ENCODE measurements around the gene ZNF525. TPM values are rescaled to one million over a fixed set of nuclear protein-coding genes. Genes with fewer than 3 reads are reported as not detected.

ZNF525 gene
- polyA plus RNA-seq, 1 of the 3 experiments (the other 2 are of a cell fraction), result 2.5 TPM

GRCh38 chr19:53389978-53390377 lies 24.5 kb downstream of the ZNF525 start:
- no peak overlapping the region for H3K9ac ChIP-seq

More at GRCh38 chr19:53389978-53390377, 24.5 kb downstream of the ZNF525 start:
- Histone ChIP-seq H3K27me3 (ENCODE audit: insufficient read depth) (no peaks in the 10 kb centered on the region), H3K36me3 (replicated peaks in 1 of 2; ENCODE audit: control insufficient read depth in 1 of 2, insufficient read depth in 2 of 2, low read length in 1 of 2) (peaks cover 0 to 4% of the 10 kb centered on the region in 2 experiments), H3F3A (replicated peaks; ENCODE audit: insufficient read depth) (peaks cover 10% of the 10 kb centered on the region), H3K4me2 (no peak overlapping the region), H2AFZ (ENCODE audit: low read depth) (no peak overlapping the region), H3K4me3 (ENCODE audit: low read depth in 2 of 2, low read length in 1 of 2) (no peak overlapping the region), H3K27ac (ENCODE audit: low read depth in 2 of 2, low read length in 1 of 2) (no peak overlapping the region), H3K4me1 (ENCODE audit: control insufficient read depth in 1 of 2, insufficient read depth in 2 of 2, low read depth in 1 of 2, low read length in 1 of 2) (peaks cover 0 to 5% of the 10 kb centered on the region in 2 experiments; a peak in 1 of 4 replicates), H3K9me3 (peaks cover 3% of the 10 kb centered on the region; the same call in 1 of the 2 replicates), H4K20me1 (ENCODE audit: insufficient read depth) (no peaks in the 10 kb centered on the region), H3K9me2 (no peaks in the 10 kb centered on the region), H3K79me2 (ENCODE audit: insufficient read depth) (no peaks in the 10 kb centered on the region)
- TF ChIP-seq CTCF (IDR thresholded peaks at IDR 0.05) (no peak), RFX5 (IDR thresholded peaks at IDR 0.05; ENCODE audit: low read length) (no peak), GATA2 (CRISPR knock-in tag; IDR thresholded peaks at IDR 0.05) (no peak), ELF1 (IDR thresholded peaks at IDR 0.05) (no peak), CHD2 (IDR thresholded peaks at IDR 0.05; ENCODE audit: low read length, partially characterized antibody) (no peak), TAF1 (IDR thresholded peaks at IDR 0.05; ENCODE audit: borderline replicate concordance, low read depth, low read length) (no peak), SIN3A (IDR thresholded peaks at IDR 0.05; ENCODE audit: borderline replicate concordance, low read depth, low read length) (no peak), FOXJ3 (CRISPR knock-in tag; IDR thresholded peaks at IDR 0.05) (no peak), RAD21 (IDR thresholded peaks at IDR 0.05; ENCODE audit: low read length) (no peak), RXRA (IDR thresholded peaks at IDR 0.05; ENCODE audit: borderline replicate concordance, low read depth) (no peak), YY1 (IDR thresholded peaks at IDR 0.05; ENCODE audit: low read depth) (no peak), FOSL2 (IDR thresholded peaks at IDR 0.05; ENCODE audit: borderline replicate concordance, low read depth) (no peak), GABPA (IDR thresholded peaks at IDR 0.05; ENCODE audit: low read depth) (no peak), MEF2A (IDR thresholded peaks at IDR 0.05; ENCODE audit: borderline replicate concordance, low read depth) (no peak), TCF12 (IDR thresholded peaks at IDR 0.05) (no peak), MXI1 (IDR thresholded peaks at IDR 0.05; ENCODE audit: low read depth, low read length) (no peak), JUND (IDR thresholded peaks at IDR 0.05) (no peak), REST (IDR thresholded peaks at IDR 0.05; ENCODE audit: low read depth, low read length) (no peak)
- TF ChIP-seq, protein P1, sequence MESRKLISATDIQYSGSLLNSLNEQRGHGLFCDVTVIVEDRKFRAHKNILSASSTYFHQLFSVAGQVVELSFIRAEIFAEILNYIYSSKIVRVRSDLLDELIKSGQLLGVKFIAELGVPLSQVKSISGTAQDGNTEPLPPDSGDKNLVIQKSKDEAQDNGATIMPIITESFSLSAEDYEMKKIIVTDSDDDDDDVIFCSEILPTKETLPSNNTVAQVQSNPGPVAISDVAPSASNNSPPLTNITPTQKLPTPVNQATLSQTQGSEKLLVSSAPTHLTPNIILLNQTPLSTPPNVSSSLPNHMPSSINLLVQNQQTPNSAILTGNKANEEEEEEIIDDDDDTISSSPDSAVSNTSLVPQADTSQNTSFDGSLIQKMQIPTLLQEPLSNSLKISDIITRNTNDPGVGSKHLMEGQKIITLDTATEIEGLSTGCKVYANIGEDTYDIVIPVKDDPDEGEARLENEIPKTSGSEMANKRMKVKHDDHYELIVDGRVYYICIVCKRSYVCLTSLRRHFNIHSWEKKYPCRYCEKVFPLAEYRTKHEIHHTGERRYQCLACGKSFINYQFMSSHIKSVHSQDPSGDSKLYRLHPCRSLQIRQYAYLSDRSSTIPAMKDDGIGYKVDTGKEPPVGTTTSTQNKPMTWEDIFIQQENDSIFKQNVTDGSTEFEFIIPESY (IDR thresholded peaks at IDR 0.05; ENCODE audit: borderline replicate concordance, low read depth), result no peak
- TF ChIP-seq, protein P2, sequence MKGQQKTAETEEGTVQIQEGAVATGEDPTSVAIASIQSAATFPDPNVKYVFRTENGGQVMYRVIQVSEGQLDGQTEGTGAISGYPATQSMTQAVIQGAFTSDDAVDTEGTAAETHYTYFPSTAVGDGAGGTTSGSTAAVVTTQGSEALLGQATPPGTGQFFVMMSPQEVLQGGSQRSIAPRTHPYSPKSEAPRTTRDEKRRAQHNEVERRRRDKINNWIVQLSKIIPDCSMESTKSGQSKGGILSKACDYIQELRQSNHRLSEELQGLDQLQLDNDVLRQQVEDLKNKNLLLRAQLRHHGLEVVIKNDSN (IDR thresholded peaks at IDR 0.05; ENCODE audit: borderline replicate concordance, low read depth), result no peak
- WGBS (ENCODE audit: low lambda C conversion rate), result 78% methylated on average over 22 of the region's 22 CpGs
- DNase-seq, result peak; percentile 11
- ChIA-PET CTCF (interaction anchor here (1.8 kb wide), 1 partner anchor 195 kb away, joined by 5 read pairs; no protein-coding TSS in a partner anchor), POLR2A (no interaction called here)
